Uterus (tissue), 4 donors: ENCODE measurements around the gene P4HB. TPM values are rescaled to one million over a fixed set of nuclear protein-coding genes. Genes with fewer than 3 reads are reported as not detected.
A peak's percentile ranks its signal among the peaks of the same experiment; 100 is the strongest.

Experiments
- DNase-seq, 2 donors: peaks; one replicate each; pipeline ENCODE4 v3.0.0-alpha.2; 2019 to 2020
- H3K27ac ChIP-seq, 2 donors: fragments of 200-600 bp; sonication (generic); 1 replicate in 1 of 2; 2 replicates in 1 of 2; pipeline ENCODE4 v1.5.1; 2016 to 2018
- H3K27me3 ChIP-seq, 2 donors: fragments of 200-600 bp; sonication (generic); one replicate each; pipeline ENCODE4 v1.5.1; 2018 to 2019; ENCODE audit warnings: control low read depth in 1 of 2
- H3K36me3 ChIP-seq, 2 donors: fragments of 200-600 bp; sonication (generic); one replicate each; pipeline ENCODE4 v1.5.1; 2019; ENCODE audit warnings: control low read depth in 1 of 2
- H3K4me1 ChIP-seq, 2 donors: fragments of 200-600 bp; sonication (generic); one replicate each; pipeline ENCODE4 v1.5.1; 2018 to 2019; ENCODE audit warnings: control low read depth in 1 of 2
- H3K4me3 ChIP-seq, 2 donors: fragments of 200-600 bp; sonication (generic); 1 replicate in 1 of 2; 2 replicates in 1 of 2; pipeline ENCODE4 v1.5.1; 2018 to 2019; ENCODE audit warnings: mild to moderate bottlenecking in 1 of 2
- H3K9me3 ChIP-seq, 2 donors: fragments of 200-600 bp; sonication (generic); one replicate each; pipeline ENCODE4 v1.5.1; 2019; ENCODE audit warnings: control low read depth in 1 of 2
- CTCF ChIP-seq, 4 experiments: fragments of 200-600 bp in 2 of 4; fragments of 450-650 bp in 2 of 4; sonication (generic) in 2 of 4; IDR thresholded peaks; one replicate each; pipeline ENCODE4 v1.5.1; 2016 to 2019; ENCODE audit warnings: antibody characterized with exemption in 4 of 4, mild to moderate bottlenecking in 2 of 4, moderate library complexity in 1 of 4
- POLR2A ChIP-seq, 2 donors: fragments of 450-650 bp; IDR thresholded peaks; one replicate each; pipeline ENCODE4 v1.6.1; 2016; ENCODE audit warnings: antibody characterized with exemption in 2 of 2, mild to moderate bottlenecking in 1 of 2, moderate library complexity in 1 of 2
- intact Hi-C: fragments of 100-400 bp; cut with DNase I; formaldehyde crosslinking; loops from one replicate; pipeline ENCODE4 v1.15.1; 2023; ENCODE audit warnings: low total_unique reads
- total RNA-seq, 4 donors: library from RNA; depleted of rRNA in 3 of 4; stranded (reverse); fragments of >200 nt in 3 of 4; gene quantifications; one replicate each; pipeline versions ENCODE4 v1.1.0 to v1.2.4, GENCODE V29; 2014 to 2023
- donor health status: DM: yes; HTN: yes; CAD: no.

P4HB gene
- 100 to 1,000 TPM; 199 to 504 (median 304) TPM for total RNA-seq

- Histone ChIP-seq H3K27me3 (no peaks in the 10 kb centered on the region), H3K9me3 (no peaks in the 10 kb centered on the region), H3K4me1 (peaks cover 12% of the 10 kb centered on the region in 2 donors), H3K36me3 (no peaks in the 10 kb centered on the region), H3K27ac (peak within 1 kb of the TSS; percentile 93 to 96), H3K4me3 (peak within 1 kb of the TSS; percentile 93 to 97)
- no peak for TF ChIP-seq CTCF (IDR thresholded peaks at IDR 0.05)
- peak; percentile 65 to 79 for TF ChIP-seq POLR2A (IDR thresholded peaks at IDR 0.05)
- peak in 1 of 2 donors; percentile 99 for DNase-seq
- intact Hi-C loops, result no loop called here
Measured at GRCh38 chr17:81859906-81860755, at the start of gene P4HB. TSS of gene P4HB (minus strand) at chr17:81860535. CDS start at chr17:81860471, 64 bp downstream.

GRCh38 chr17:81909231-81909630 is 48.9 kb upstream of the P4HB start:
- DNase-seq, result no peak
- Histone ChIP-seq H3K27ac (no peak overlapping the region), H3K27me3 (no peaks in the 10 kb centered on the region), H3K36me3 (no peaks in the 10 kb centered on the region), H3K9me3 (no peaks in the 10 kb centered on the region), H3K4me1 (peaks cover 0 to 4% of the 10 kb centered on the region in 2 donors), H3K4me3 (no peak overlapping the region)
- intact Hi-C loops, result no loop called here
- TF ChIP-seq CTCF (IDR thresholded peaks at IDR 0.05) (no peak), POLR2A (IDR thresholded peaks at IDR 0.05) (no peak)

GRCh38 chr17:81908793-81909192 is 48.5 kb upstream of the P4HB start:
- H3K36me3 ChIP-seq, result no peaks in the 10 kb centered on the region

GRCh38 chr17:81907219-81908145 is 47.1 kb upstream of the P4HB start:
- Histone ChIP-seq H3K27ac (no peak overlapping the region), H3K4me1 (peaks cover 0 to 7% of the 10 kb centered on the region in 2 donors), H3K36me3 (no peaks in the 10 kb centered on the region), H3K9me3 (no peaks in the 10 kb centered on the region), H3K4me3 (no peak overlapping the region), H3K27me3 (no peaks in the 10 kb centered on the region)
- peak in 1 of 2 donors; percentile 14 for DNase-seq
- TF ChIP-seq POLR2A (IDR thresholded peaks at IDR 0.05) (no peak), CTCF (IDR thresholded peaks at IDR 0.05) (no peak)
- intact Hi-C loops, result no loop called here

More at GRCh38 chr17:81908793-81909192, 48.5 kb upstream of the P4HB start:
- no peak for DNase-seq
- peaks cover 0 to 4% of the 10 kb centered on the region in 2 donors for H3K4me1 ChIP-seq
- no peak overlapping the region for H3K27ac ChIP-seq
- no peak overlapping the region for H3K4me3 ChIP-seq
- no peaks in the 10 kb centered on the region for H3K27me3 ChIP-seq
- intact Hi-C loops, result no loop called here
- no peaks in the 10 kb centered on the region for H3K9me3 ChIP-seq
- no peak for TF ChIP-seq CTCF (IDR thresholded peaks at IDR 0.05)
- TF ChIP-seq POLR2A (IDR thresholded peaks at IDR 0.05), result no peak
